Gastroesophageal sphincter (tissue), 4 donors: Measurements from ENCODE around the gene ONECUT2. TPM values are rescaled to one million over a fixed set of nuclear protein-coding genes. Genes with fewer than 3 reads are reported as not detected.
A peak's percentile ranks its signal among the peaks of the same experiment; 100 is the strongest.

Source experiments
- ATAC-seq: fragments of 150-250 bp; one replicate; pipeline ENCODE4 v1.9.1; 2016; ENCODE audit warnings: mild to moderate bottlenecking, moderate library complexity
- H3K27ac ChIP-seq, 4 donors: fragments of 200-600 bp; sonication (generic) in 3 of 4; 1 replicate in 3 of 4; 2 replicates in 1 of 4; pipeline ENCODE4 v1.5.1; 2016 to 2019
- H3K27me3 ChIP-seq: fragments of 200-600 bp; sonication (generic); one replicate; pipeline ENCODE4 v1.5.1; 2019
- H3K36me3 ChIP-seq, 2 donors: fragments of 200-600 bp; sonication (generic); one replicate each; pipeline ENCODE4 v1.5.1; 2019; ENCODE audit warnings: control low read depth in 1 of 2
- H3K4me1 ChIP-seq, 3 donors: fragments of 200-600 bp; sonication (generic); 1 replicate in 2 of 3; 2 replicates in 1 of 3; pipeline ENCODE4 v1.5.1; 2016 to 2019; ENCODE audit warnings: control low read depth in 2 of 3
- H3K4me3 ChIP-seq, 2 donors: fragments of 200-600 bp; sonication (generic); one replicate each; pipeline ENCODE4 v1.5.1; 2019; ENCODE audit warnings: mild to moderate bottlenecking in 1 of 2, moderate library complexity in 1 of 2
- H3K9me3 ChIP-seq, 3 donors: fragments of 200-600 bp; sonication (generic); one replicate each; pipeline ENCODE4 v1.5.1; 2017 to 2019; ENCODE audit warnings: control low read depth in 2 of 3
- EP300 ChIP-seq: sonication (generic); formaldehyde crosslinking; IDR thresholded peaks from one replicate; pipeline ENCODE4 v1.6.1; 2017; ENCODE audit warnings: antibody characterized with exemption, mild to moderate bottlenecking
- POLR2A ChIP-seq, 2 donors: fragments of 450-650 bp; IDR thresholded peaks; one replicate each; pipeline ENCODE4 v1.6.1; 2017; ENCODE audit warnings: antibody characterized with exemption in 2 of 2, mild to moderate bottlenecking in 2 of 2, moderate library complexity in 1 of 2
- POLR2AphosphoS5 ChIP-seq: sonication (generic); formaldehyde crosslinking; IDR thresholded peaks from one replicate; pipeline ENCODE4 v1.6.1; 2017; ENCODE audit warnings: antibody characterized with exemption
- WGBS, 2 donors: methylation state at CpG; one replicate each; pipeline ENCODE4 v1.1.5; 2018; ENCODE audit warnings: low coverage in 1 of 2; 5-methylcytosine and 5-hydroxymethylcytosine counted together
- total RNA-seq, 4 donors: library from RNA; depleted of rRNA; stranded (reverse); fragments of >200 nt; gene quantifications; one replicate each; pipeline ENCODE4 v1.1.0, GENCODE V29; 2016
- TF ChIP-seq, protein P1 (sequence below), 4 experiments: fragments of 200-600 bp in 2 of 4; fragments of 450-650 bp in 2 of 4; sonication (generic) in 1 of 4; IDR thresholded peaks; one replicate each; pipeline ENCODE4 v1.5.1; 2017 to 2019; ENCODE audit warnings: antibody characterized with exemption in 4 of 4, mild to moderate bottlenecking in 2 of 4, moderate library complexity in 2 of 4

ONECUT2 gene
- total RNA-seq, 4 donors from 2014 or later, result under 0.01 to 0.23 (median 0.06) TPM

DNA sequence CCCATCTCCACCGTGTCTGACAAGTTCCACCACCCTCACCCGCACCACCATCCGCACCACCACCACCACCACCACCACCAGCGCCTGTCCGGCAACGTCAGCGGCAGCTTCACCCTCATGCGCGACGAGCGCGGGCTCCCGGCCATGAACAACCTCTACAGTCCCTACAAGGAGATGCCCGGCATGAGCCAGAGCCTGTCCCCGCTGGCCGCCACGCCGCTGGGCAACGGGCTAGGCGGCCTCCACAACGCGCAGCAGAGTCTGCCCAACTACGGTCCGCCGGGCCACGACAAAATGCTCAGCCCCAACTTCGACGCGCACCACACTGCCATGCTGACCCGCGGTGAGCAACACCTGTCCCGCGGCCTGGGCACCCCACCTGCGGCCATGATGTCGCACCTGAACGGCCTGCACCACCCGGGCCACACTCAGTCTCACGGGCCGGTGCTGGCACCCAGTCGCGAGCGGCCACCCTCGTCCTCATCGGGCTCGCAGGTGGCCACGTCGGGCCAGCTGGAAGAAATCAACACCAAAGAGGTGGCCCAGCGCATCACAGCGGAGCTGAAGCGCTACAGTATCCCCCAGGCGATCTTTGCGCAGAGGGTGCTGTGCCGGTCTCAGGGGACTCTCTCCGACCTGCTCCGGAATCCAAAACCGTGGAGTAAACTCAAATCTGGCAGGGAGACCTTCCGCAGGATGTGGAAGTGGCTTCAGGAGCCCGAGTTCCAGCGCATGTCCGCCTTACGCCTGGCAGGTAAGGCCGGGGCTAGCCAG lies 1.2 kb downstream of the ONECUT2 start:
- peaks cover 2 to 76% (median 49%) of the 10 kb centered on the region in 3 donors for H3K4me1 ChIP-seq
- peaks cover 100% of the 10 kb centered on the region for H3K27me3 ChIP-seq
- H3K27ac ChIP-seq, result no peak overlapping the region
- no peaks in the 10 kb centered on the region for H3K9me3 ChIP-seq
- WGBS, 2 donors, result 0 to 4% methylated on average over 6 to 12 of the region's 62 CpGs
- H3K36me3 ChIP-seq, result no peaks in the 10 kb centered on the region
- no peak for ATAC-seq
- TF ChIP-seq EP300, result no peak
- TF ChIP-seq POLR2A (IDR thresholded peaks at IDR 0.05), result no peak
- no peak for TF ChIP-seq POLR2AphosphoS5
- TF ChIP-seq, protein P1, sequence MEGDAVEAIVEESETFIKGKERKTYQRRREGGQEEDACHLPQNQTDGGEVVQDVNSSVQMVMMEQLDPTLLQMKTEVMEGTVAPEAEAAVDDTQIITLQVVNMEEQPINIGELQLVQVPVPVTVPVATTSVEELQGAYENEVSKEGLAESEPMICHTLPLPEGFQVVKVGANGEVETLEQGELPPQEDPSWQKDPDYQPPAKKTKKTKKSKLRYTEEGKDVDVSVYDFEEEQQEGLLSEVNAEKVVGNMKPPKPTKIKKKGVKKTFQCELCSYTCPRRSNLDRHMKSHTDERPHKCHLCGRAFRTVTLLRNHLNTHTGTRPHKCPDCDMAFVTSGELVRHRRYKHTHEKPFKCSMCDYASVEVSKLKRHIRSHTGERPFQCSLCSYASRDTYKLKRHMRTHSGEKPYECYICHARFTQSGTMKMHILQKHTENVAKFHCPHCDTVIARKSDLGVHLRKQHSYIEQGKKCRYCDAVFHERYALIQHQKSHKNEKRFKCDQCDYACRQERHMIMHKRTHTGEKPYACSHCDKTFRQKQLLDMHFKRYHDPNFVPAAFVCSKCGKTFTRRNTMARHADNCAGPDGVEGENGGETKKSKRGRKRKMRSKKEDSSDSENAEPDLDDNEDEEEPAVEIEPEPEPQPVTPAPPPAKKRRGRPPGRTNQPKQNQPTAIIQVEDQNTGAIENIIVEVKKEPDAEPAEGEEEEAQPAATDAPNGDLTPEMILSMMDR (IDR thresholded peaks at IDR 0.05), result no peak
- peak overlapping the region in 1 of 2 donors; percentile 55 for H3K4me3 ChIP-seq

DNA sequence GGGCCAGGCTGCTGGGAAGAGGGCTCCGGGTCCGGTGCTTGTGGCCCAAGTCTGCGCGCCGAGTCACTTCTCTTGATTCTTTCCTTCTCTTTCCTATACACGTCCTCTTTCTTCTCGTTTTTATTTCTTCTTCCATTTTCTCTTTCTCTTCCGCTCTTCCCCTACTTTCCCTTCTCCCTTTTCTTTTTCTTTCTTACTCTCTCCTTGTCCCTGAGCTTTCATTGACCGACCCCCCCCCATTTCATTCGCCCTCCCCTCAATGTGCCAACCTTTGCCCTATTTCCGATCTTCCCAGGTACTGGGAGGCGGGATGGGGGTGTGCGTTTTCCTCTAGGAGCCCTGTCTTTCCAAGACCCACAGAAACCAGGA lies 1.8 kb downstream of the ONECUT2 start:
- WGBS, 2 donors, result 6 to 12% methylated on average over 10 to 11 of the region's 13 CpGs
- TF ChIP-seq POLR2A (IDR thresholded peaks at IDR 0.05), result no peak
- TF ChIP-seq POLR2AphosphoS5, result no peak
- TF ChIP-seq, protein P1 (IDR thresholded peaks at IDR 0.05), result no peak
- no peak for TF ChIP-seq EP300
- ATAC-seq, result no peak
- H3K27ac ChIP-seq, result no peak overlapping the region
- H3K27me3 ChIP-seq, result peaks cover 100% of the 10 kb centered on the region
- no peaks in the 10 kb centered on the region for H3K9me3 ChIP-seq
- H3K4me1 ChIP-seq, result peaks cover 2 to 80% (median 49%) of the 10 kb centered on the region in 3 donors
- H3K36me3 ChIP-seq, result no peaks in the 10 kb centered on the region
- H3K4me3 ChIP-seq, result peak overlapping the region in 1 of 2 donors; percentile 0

DNA sequence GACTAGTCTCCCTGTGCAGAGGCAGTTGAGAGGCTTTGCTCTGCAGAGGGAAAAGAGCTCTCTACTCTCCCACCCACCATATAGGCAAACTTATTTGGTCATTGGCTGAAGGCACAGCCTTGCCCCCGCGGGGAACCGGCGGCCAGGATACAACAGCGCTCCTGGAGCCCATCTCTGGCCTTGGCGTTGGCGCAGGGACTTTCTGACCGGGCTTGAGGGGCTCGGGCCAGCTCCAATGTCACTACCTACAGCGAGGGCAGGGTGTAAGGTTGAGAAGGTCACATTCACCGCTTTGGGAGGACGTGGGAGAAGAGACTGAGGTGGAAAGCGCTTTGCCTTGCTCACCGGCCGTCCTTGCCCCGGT lies 2.2 kb downstream of the ONECUT2 start:
- no peaks in the 10 kb centered on the region for H3K36me3 ChIP-seq
- H3K27ac ChIP-seq, result no peak overlapping the region
- peaks cover 100% of the 10 kb centered on the region for H3K27me3 ChIP-seq
- no peak for ATAC-seq
- no peak for TF ChIP-seq POLR2AphosphoS5
- no peak for TF ChIP-seq POLR2A (IDR thresholded peaks at IDR 0.05)
- no peak for TF ChIP-seq EP300
- TF ChIP-seq, protein P1 (IDR thresholded peaks at IDR 0.05), result no peak
- H3K9me3 ChIP-seq, result no peaks in the 10 kb centered on the region
- H3K4me1 ChIP-seq, result peaks cover 2 to 80% (median 49%) of the 10 kb centered on the region in 3 donors
- whole genome bisulfite sequencing, 2 donors, result no CpG with 5 or more reads among the region's 16 CpGs
- H3K4me3 ChIP-seq, result peak overlapping the region in 1 of 2 donors; percentile 28

DNA sequence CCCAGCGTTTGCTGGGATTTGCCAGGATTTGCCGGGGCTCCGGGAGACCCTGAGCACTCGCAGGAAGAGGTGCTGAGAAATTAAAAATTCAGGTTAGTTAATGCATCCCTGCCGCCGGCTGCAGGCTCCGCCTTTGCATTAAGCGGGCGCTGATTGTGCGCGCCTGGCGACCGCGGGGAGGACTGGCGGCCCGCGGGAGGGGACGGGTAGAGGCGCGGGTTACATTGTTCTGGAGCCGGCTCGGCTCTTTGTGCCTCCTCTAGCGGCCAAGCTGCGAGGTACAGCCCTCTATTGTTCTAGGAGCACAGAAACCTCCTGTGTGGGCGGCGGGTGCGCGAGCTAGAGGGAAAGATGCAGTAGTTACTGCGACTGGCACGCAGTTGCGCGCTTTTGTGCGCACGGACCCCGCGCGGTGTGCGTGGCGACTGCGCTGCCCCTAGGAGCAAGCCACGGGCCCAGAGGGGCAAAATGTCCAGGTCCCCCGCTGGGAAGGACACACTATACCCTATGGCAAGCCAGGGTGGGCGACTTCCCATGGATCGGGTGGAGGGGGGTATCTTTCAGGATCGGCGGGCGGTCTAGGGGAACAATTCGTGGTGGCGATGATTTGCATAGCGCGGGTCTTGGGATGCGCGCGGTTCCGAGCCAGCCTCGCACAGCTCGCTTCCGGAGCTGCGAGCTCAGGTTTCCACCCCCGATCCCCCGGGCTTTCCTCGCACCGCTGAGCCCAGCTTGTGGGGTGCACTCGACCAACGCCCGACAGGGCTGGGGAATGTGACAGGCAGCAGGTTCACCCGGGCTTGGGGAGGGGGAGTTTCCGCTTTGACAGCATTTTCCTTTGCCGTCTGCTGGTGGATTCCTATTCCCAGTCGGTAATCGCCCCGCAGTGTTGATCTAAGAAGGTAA lies 2.8 kb downstream of the ONECUT2 start:
- no peak for ATAC-seq
- TF ChIP-seq EP300, result no peak
- TF ChIP-seq, protein P1 (IDR thresholded peaks at IDR 0.05), result peak in 2 of 4 experiments; percentile 13 to 46
- H3K4me3 ChIP-seq, result peak overlapping the region in 1 of 2 donors; percentile 28
- H3K27ac ChIP-seq, result no peak overlapping the region
- no peaks in the 10 kb centered on the region for H3K36me3 ChIP-seq
- peaks cover 100% of the 10 kb centered on the region for H3K27me3 ChIP-seq
- peaks cover 2 to 80% (median 49%) of the 10 kb centered on the region in 3 donors for H3K4me1 ChIP-seq
- no peaks in the 10 kb centered on the region for H3K9me3 ChIP-seq
- 0 to 2% methylated on average over 3 to 5 of the region's 72 CpGs for WGBS, 2 donors
